ENCODE data around the gene PIP5K1C. TPM values are rescaled to one million over a fixed set of nuclear protein-coding genes. Genes with fewer than 3 reads are reported as not detected.

The PIP5K1C gene
- total RNA-seq, 1 experiment from 2014 or later = 26.9 TPM

GRCh38 chr19:3721887-3722442 is 21.7 kb upstream of the PIP5K1C start:
- no peak for ATAC-seq
- H3K27ac ChIP-seq (ENCODE audit: low read depth, low read length) = peak overlapping the region; percentile 33
- H3K36me3 ChIP-seq (ENCODE audit: control insufficient read depth in 1 of 2, insufficient read depth in 2 of 2, low read length in 2 of 2) = no peaks in the 10 kb centered on the region
- peak overlapping the region; percentile 60 for H3K9ac ChIP-seq (ENCODE audit: low read length)
- CTCF ChIA-PET = interaction anchor here (0.6 to 2.3 kb wide), 4 partner anchors 13 to 218 kb away, joined by 3 to 9 read pairs (median 5); partner anchors contain the start of genes MRPL54 and TJP3
- intact Hi-C loops (cut with micrococcal nuclease) = loop anchor here (10.0 kb wide), 1 partner anchor 483 kb away; no protein-coding TSS in a partner anchor
- H3K9me3 ChIP-seq (ENCODE audit: control insufficient read depth in 1 of 2, insufficient read depth in 1 of 2, low read depth in 1 of 2, low read length in 2 of 2) = no peaks in the 10 kb centered on the region
- H2AFZ ChIP-seq (ENCODE audit: low read depth, low read length, poor library complexity, severe bottlenecking) = no peak overlapping the region
- POLR2A ChIA-PET = interaction anchor here (0.6 to 1.9 kb wide), 5 partner anchors 12 to 562 kb away, joined by 3 to 10 read pairs (median 5); partner anchors contain the start of genes MRPL54 and TJP3
- no TSS peak for BruUV-seq (replicated peaks)
- H3K79me2 ChIP-seq (ENCODE audit: insufficient read depth, low read length) = no peaks in the 10 kb centered on the region
- no peaks in the 10 kb centered on the region for H3K27me3 ChIP-seq (ENCODE audit: insufficient read depth, low read length)
- peak overlapping the region; percentile 97 for H3K4me2 ChIP-seq (ENCODE audit: low read length)
- TF ChIP-seq RAD21 (IDR thresholded peaks at IDR 0.05; ENCODE audit: low read depth) (no peak), TCF7L2 (IDR thresholded peaks at IDR 0.05; ENCODE audit: borderline replicate concordance, extremely low read depth, insufficient read depth, insufficient read length) (no peak), EZH2 (IDR thresholded peaks at IDR 0.05) (no peak), EZH2phosphoT487 (IDR thresholded peaks at IDR 0.05; ENCODE audit: borderline replicate concordance) (no peak), SP1 (IDR thresholded peaks at IDR 0.05; ENCODE audit: low read depth) (no peak), SRF (IDR thresholded peaks at IDR 0.05; ENCODE audit: low read depth) (no peak), FOSL1 (IDR thresholded peaks at IDR 0.05; ENCODE audit: low read depth) (no peak), ZFX (IDR thresholded peaks at IDR 0.05) (no peak), POLR2A (IDR thresholded peaks at IDR 0.05; ENCODE audit: borderline replicate concordance, extremely low read depth, insufficient read depth, insufficient read length) (no peak), JUND (IDR thresholded peaks at IDR 0.05) (no peak)
- TF ChIP-seq, protein P1, sequence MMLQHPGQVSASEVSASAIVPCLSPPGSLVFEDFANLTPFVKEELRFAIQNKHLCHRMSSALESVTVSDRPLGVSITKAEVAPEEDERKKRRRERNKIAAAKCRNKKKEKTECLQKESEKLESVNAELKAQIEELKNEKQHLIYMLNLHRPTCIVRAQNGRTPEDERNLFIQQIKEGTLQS (IDR thresholded peaks at IDR 0.05) = no peak
- TF ChIP-seq, protein P2, sequence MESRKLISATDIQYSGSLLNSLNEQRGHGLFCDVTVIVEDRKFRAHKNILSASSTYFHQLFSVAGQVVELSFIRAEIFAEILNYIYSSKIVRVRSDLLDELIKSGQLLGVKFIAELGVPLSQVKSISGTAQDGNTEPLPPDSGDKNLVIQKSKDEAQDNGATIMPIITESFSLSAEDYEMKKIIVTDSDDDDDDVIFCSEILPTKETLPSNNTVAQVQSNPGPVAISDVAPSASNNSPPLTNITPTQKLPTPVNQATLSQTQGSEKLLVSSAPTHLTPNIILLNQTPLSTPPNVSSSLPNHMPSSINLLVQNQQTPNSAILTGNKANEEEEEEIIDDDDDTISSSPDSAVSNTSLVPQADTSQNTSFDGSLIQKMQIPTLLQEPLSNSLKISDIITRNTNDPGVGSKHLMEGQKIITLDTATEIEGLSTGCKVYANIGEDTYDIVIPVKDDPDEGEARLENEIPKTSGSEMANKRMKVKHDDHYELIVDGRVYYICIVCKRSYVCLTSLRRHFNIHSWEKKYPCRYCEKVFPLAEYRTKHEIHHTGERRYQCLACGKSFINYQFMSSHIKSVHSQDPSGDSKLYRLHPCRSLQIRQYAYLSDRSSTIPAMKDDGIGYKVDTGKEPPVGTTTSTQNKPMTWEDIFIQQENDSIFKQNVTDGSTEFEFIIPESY (IDR thresholded peaks at IDR 0.05; ENCODE audit: extremely low read depth, insufficient replicate concordance, low read length) = no peak
- TF ChIP-seq, protein P3, sequence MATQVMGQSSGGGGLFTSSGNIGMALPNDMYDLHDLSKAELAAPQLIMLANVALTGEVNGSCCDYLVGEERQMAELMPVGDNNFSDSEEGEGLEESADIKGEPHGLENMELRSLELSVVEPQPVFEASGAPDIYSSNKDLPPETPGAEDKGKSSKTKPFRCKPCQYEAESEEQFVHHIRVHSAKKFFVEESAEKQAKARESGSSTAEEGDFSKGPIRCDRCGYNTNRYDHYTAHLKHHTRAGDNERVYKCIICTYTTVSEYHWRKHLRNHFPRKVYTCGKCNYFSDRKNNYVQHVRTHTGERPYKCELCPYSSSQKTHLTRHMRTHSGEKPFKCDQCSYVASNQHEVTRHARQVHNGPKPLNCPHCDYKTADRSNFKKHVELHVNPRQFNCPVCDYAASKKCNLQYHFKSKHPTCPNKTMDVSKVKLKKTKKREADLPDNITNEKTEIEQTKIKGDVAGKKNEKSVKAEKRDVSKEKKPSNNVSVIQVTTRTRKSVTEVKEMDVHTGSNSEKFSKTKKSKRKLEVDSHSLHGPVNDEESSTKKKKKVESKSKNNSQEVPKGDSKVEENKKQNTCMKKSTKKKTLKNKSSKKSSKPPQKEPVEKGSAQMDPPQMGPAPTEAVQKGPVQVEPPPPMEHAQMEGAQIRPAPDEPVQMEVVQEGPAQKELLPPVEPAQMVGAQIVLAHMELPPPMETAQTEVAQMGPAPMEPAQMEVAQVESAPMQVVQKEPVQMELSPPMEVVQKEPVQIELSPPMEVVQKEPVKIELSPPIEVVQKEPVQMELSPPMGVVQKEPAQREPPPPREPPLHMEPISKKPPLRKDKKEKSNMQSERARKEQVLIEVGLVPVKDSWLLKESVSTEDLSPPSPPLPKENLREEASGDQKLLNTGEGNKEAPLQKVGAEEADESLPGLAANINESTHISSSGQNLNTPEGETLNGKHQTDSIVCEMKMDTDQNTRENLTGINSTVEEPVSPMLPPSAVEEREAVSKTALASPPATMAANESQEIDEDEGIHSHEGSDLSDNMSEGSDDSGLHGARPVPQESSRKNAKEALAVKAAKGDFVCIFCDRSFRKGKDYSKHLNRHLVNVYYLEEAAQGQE (IDR thresholded peaks at IDR 0.05; ENCODE audit: low read depth) = no peak
- TF ChIP-seq, protein P4, sequence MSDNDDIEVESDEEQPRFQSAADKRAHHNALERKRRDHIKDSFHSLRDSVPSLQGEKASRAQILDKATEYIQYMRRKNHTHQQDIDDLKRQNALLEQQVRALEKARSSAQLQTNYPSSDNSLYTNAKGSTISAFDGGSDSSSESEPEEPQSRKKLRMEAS (IDR thresholded peaks at IDR 0.05) = no peak
- RAD21 ChIA-PET (ENCODE audit: low non-redundant PET in 1 of 2, low total read pairs in 2 of 2, uncharacterized antibody in 2 of 2, unreplicated experiment in 2 of 2) = interaction anchor here (1.3 kb wide), 2 partner anchors 13 to 127 kb away, joined by 4 read pairs; partner anchors contain the start of gene TJP3 (in 1 of the 2)
- peaks cover 57 to 93% of the 10 kb centered on the region in 2 experiments for H3K4me1 ChIP-seq (ENCODE audit: control insufficient read depth in 1 of 2, insufficient read depth in 2 of 2, low read length in 2 of 2)
- H3K4me3 ChIP-seq (replicated peaks in 1 of 2; ENCODE audit: low read depth in 1 of 2, low read length in 2 of 2) = peak overlapping the region; percentile 63 to 71
- H3K9me2 ChIP-seq (ENCODE audit: insufficient read depth) = no peaks in the 10 kb centered on the region
- no peak for DNase-seq (ENCODE audit: low read depth, low spot score)
- H4K20me1 ChIP-seq (ENCODE audit: insufficient read depth) = no peaks in the 10 kb centered on the region
